ENCODE measurements around the gene RNF10. TPM values are rescaled to one million over a fixed set of nuclear protein-coding genes. Genes with fewer than 3 reads are reported as not detected.

The RNF10 gene
- polyA plus RNA-seq, 1 of the 3 experiments (the other 2 are of a cell fraction), result 118 TPM

- ChIA-PET CTCF (interaction anchor here (0.6 kb wide), 1 partner anchor 1177 kb away, joined by 3 read pairs; no protein-coding TSS in a partner anchor), POLR2A (no interaction called here)
- no peak overlapping the region for H3K27ac ChIP-seq (ENCODE audit: low read depth in 2 of 2, low read length in 1 of 2)
- no peaks in the 10 kb centered on the region for H3F3A ChIP-seq (replicated peaks; ENCODE audit: insufficient read depth)
- H3K4me2 ChIP-seq, result no peak overlapping the region
- no peaks in the 10 kb centered on the region for H3K9me2 ChIP-seq
- H3K79me2 ChIP-seq (ENCODE audit: insufficient read depth), result no peaks in the 10 kb centered on the region
- no peak overlapping the region for H3K4me3 ChIP-seq (ENCODE audit: low read depth in 2 of 2, low read length in 1 of 2)
- 15% methylated on average over 8 of the region's 8 CpGs for WGBS (ENCODE audit: low lambda C conversion rate)
- no peak for DNase-seq
- TF ChIP-seq MXI1 (IDR thresholded peaks at IDR 0.05; ENCODE audit: low read depth, low read length) (no peak), TEAD4 (IDR thresholded peaks at IDR 0.05; ENCODE audit: borderline replicate concordance, insufficient read depth) (no peak)
- no peaks in the 10 kb centered on the region for H3K4me1 ChIP-seq (ENCODE audit: control insufficient read depth in 1 of 2, insufficient read depth in 2 of 2, low read depth in 1 of 2, low read length in 1 of 2)
- H3K9ac ChIP-seq, result no peak overlapping the region
- no peaks in the 10 kb centered on the region for H3K36me3 ChIP-seq (replicated peaks in 1 of 2; ENCODE audit: control insufficient read depth in 1 of 2, insufficient read depth in 2 of 2, low read length in 1 of 2)
- no peak overlapping the region for H2AFZ ChIP-seq (ENCODE audit: low read depth)
- no peaks in the 10 kb centered on the region for H4K20me1 ChIP-seq (ENCODE audit: insufficient read depth)
- no peaks in the 10 kb centered on the region for H3K9me3 ChIP-seq
- peaks cover 16% of the 10 kb centered on the region; the same call in 1 of the 2 replicates for H3K27me3 ChIP-seq (ENCODE audit: insufficient read depth)
These were observed 84.9 kb downstream of the RNF10 start for GRCh38 chr12:120618954-120619615.

- H3K27me3 ChIP-seq (ENCODE audit: insufficient read depth), result peaks cover 16% of the 10 kb centered on the region; the same call in 1 of the 2 replicates
- H3K9me3 ChIP-seq, result no peaks in the 10 kb centered on the region
- WGBS (ENCODE audit: low lambda C conversion rate), result 43% methylated on average over 1 of the region's 2 CpGs
- DNase-seq, result no peak
- H3K27ac ChIP-seq (ENCODE audit: low read depth in 2 of 2, low read length in 1 of 2), result no peak overlapping the region
- H3K79me2 ChIP-seq (ENCODE audit: insufficient read depth), result no peaks in the 10 kb centered on the region
- no peaks in the 10 kb centered on the region for H4K20me1 ChIP-seq (ENCODE audit: insufficient read depth)
- CTCF ChIA-PET, result interaction anchor here (1.2 kb wide), 1 partner anchor 28 kb away, joined by 6 read pairs; no protein-coding TSS in a partner anchor
- TF ChIP-seq NFIC (IDR thresholded peaks at IDR 0.05; ENCODE audit: borderline replicate concordance), result no peak
- no peak for TF ChIP-seq RFX5 (IDR thresholded peaks at IDR 0.05; ENCODE audit: low read length)
- no peak for TF ChIP-seq MEF2A (IDR thresholded peaks at IDR 0.05; ENCODE audit: borderline replicate concordance, low read depth)
- no peak for TF ChIP-seq ZBTB33 (IDR thresholded peaks at IDR 0.05; ENCODE audit: borderline replicate concordance, low read depth)
- TF ChIP-seq USF2 (IDR thresholded peaks at IDR 0.05; ENCODE audit: borderline replicate concordance, low read depth, low read length), result no peak
- no peak for TF ChIP-seq REST (IDR thresholded peaks at IDR 0.05; ENCODE audit: low read depth, low read length)
- no peak for TF ChIP-seq YY1 (IDR thresholded peaks at IDR 0.05; ENCODE audit: low read depth)
- no peak for TF ChIP-seq GATA2 (CRISPR knock-in tag; IDR thresholded peaks at IDR 0.05)
- TF ChIP-seq RCOR1 (IDR thresholded peaks at IDR 0.05; ENCODE audit: low read length), result no peak
- no peak for TF ChIP-seq TCF12 (IDR thresholded peaks at IDR 0.05)
- TF ChIP-seq PBX3 (IDR thresholded peaks at IDR 0.05), result no peak
- no peaks in the 10 kb centered on the region for H3K36me3 ChIP-seq (replicated peaks in 1 of 2; ENCODE audit: control insufficient read depth in 1 of 2, insufficient read depth in 2 of 2, low read length in 1 of 2)
- no peak overlapping the region for H3K4me2 ChIP-seq
- POLR2A ChIA-PET, result no interaction called here
- H3K4me3 ChIP-seq (ENCODE audit: low read depth in 2 of 2, low read length in 1 of 2), result no peak overlapping the region
- no peaks in the 10 kb centered on the region for H3K4me1 ChIP-seq (ENCODE audit: control insufficient read depth in 1 of 2, insufficient read depth in 2 of 2, low read depth in 1 of 2, low read length in 1 of 2)
- no peak overlapping the region for H3K9ac ChIP-seq
- H2AFZ ChIP-seq (ENCODE audit: low read depth), result no peak overlapping the region
- no peaks in the 10 kb centered on the region for H3F3A ChIP-seq (replicated peaks; ENCODE audit: insufficient read depth)
- no peaks in the 10 kb centered on the region for H3K9me2 ChIP-seq
These were observed 86.5 kb downstream of the RNF10 start for GRCh38 chr12:120620624-120621023.

Data from SK-N-SH (cell line).